NT2/D1 (cell line): ENCODE measurements around the gene OR6S1.

Experiments
- SUZ12 ChIP-seq: IDR thresholded peaks from 2 replicates; pipeline ENCODE4 v1.6.1; 2011; ENCODE audit not compliant: insufficient read length, insufficient read depth; ENCODE audit errors: extremely low read depth
- YY1 ChIP-seq: IDR thresholded peaks from 2 replicates; pipeline ENCODE4 v1.6.1; 2011; ENCODE audit not compliant: insufficient read length, insufficient read depth
- ZNF274 ChIP-seq: IDR thresholded peaks from 2 replicates; pipeline ENCODE4 v1.6.1; 2011; ENCODE audit warnings: mild to moderate bottlenecking, low read depth, low read length

DNA sequence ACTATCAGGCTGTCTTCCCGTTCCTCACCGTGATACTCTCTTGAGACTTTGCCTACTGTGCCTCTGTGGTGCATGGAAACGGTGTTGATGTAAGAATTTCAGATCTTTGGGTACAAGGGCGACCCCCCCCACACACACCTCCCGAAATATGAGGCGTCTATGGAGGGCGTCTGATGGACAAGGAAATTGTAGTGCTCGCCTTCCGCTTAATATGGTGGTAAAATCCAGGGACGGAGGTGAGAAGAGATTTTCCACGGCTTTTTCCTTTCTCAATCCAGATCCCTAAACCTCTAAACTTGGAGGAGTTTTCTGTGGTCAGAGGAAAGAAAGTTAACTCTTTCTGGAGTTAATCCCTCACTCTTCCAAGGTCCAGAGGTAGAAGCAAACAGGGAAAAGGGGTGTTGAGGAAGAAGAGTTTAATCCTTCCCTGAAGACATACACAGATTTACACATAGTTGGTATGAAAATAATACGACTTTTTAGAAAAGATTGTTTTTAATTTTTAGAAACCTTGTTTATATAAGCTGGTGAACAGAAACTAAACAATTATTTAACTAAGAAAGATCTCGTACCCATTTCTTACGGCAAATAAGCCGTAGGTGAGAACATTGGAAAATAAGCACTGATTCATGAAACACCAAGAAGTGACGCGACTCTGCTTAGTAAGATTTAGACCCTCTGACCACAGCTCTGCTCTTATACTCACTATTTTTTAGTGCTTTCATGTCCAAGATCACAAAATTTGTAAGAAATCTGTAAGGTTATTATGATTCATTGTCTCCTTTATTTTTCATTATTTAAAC is 27.3 kb downstream of the OR6S1 start:
- TF ChIP-seq ZNF274: no peak
- TF ChIP-seq YY1: no peak
- TF ChIP-seq SUZ12: no peak
